ENCODE measurements around the gene DOCK10.

DNA sequence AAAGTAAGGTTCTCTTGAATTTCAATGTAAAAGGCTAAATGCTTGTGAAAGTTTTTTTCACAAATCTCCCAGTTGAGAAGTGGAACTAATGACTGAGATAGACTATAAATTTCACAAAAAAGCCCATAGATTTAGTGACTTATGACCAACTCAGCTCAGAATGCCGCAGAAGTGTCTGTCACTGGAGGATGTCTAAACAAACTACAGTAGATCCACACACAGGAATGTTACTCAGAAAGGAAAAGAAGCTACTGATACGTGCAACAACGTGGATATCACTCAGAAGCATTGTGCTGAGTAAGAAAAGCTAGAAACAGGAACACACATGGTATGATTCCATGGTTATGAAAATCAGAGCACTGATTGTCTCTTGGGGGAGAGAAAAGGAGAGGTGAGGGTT lies 151.9 kb downstream of the DOCK10 start:
- TF ChIP-seq, protein P1, sequence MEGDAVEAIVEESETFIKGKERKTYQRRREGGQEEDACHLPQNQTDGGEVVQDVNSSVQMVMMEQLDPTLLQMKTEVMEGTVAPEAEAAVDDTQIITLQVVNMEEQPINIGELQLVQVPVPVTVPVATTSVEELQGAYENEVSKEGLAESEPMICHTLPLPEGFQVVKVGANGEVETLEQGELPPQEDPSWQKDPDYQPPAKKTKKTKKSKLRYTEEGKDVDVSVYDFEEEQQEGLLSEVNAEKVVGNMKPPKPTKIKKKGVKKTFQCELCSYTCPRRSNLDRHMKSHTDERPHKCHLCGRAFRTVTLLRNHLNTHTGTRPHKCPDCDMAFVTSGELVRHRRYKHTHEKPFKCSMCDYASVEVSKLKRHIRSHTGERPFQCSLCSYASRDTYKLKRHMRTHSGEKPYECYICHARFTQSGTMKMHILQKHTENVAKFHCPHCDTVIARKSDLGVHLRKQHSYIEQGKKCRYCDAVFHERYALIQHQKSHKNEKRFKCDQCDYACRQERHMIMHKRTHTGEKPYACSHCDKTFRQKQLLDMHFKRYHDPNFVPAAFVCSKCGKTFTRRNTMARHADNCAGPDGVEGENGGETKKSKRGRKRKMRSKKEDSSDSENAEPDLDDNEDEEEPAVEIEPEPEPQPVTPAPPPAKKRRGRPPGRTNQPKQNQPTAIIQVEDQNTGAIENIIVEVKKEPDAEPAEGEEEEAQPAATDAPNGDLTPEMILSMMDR (IDR thresholded peaks at IDR 0.05): no peak
- TF ChIP-seq POLR2A (IDR thresholded peaks at IDR 0.05): no peak
- TF ChIP-seq POLR2AphosphoS5 (IDR thresholded peaks at IDR 0.05; ENCODE audit: insufficient read depth in 1 of 2, low read depth in 1 of 2): no peak

Measured in vagina (tissue), 2 donors.